Cerebellar nuclear complex (tissue), 1 donor: ENCODE results near the gene ELOA.
"Not testable (repeated sequence)": the region's sequence is repeated elsewhere in the genome, so short reads cannot be mapped to it uniquely, and the experiment has no call there.

Experiments
- DNase-seq, 2 experiments: peaks; one replicate each; lab custom pipeline; 2025; lab: John Stamatoyannopoulos, UW

ELOA gene

GRCh38 chr1:23736437-23737134 is 6.7 kb upstream of the ELOA start:
- DNase-seq: no peak

GRCh38 chr1:23741609-23742008 is 1.7 kb upstream of the ELOA start:
- DNase-seq: no peak

GRCh38 chr1:23742670-23743286 is 493 bp upstream of the ELOA start:
- DNase-seq: no peak

GRCh38 chr1:23745515-23745914 is 2.2 kb downstream of the ELOA start:
- DNase-seq: no peak

- DNase-seq: no peak
Observed at GRCh38 chr1:23748016-23748415, 4.7 kb downstream of the ELOA start.

GRCh38 chr1:23751050-23751814 is 8.0 kb downstream of the ELOA start:
- no peak for DNase-seq

GRCh38 chr1:23751815-23752200 is 8.5 kb downstream of the ELOA start:
- DNase-seq: no peak

GRCh38 chr1:23752909-23753308 is 9.6 kb downstream of the ELOA start:
- DNase-seq: no peak

- DNase-seq: no peak
Observed at GRCh38 chr1:23756676-23757075, 13.4 kb downstream of the ELOA start.

GRCh38 chr1:23757812-23758211 is 14.5 kb downstream of the ELOA start:
- DNase-seq: no peak

GRCh38 chr1:23759277-23759676 is 16.0 kb downstream of the ELOA start:
- no peak for DNase-seq

- no peak for DNase-seq
Observed at GRCh38 chr1:23763041-23763577, 19.8 kb downstream of the ELOA start.

- no peak for DNase-seq
Observed at GRCh38 chr1:23768733-23769132, 25.5 kb downstream of the ELOA start.

GRCh38 chr1:23772049-23772853 is 29.0 kb downstream of the ELOA start:
- peak in 1 of 2 experiments; percentile 63 for DNase-seq

- no peak for DNase-seq
Observed at GRCh38 chr1:23772854-23773242, 29.6 kb downstream of the ELOA start.

- no peak for DNase-seq
Observed at GRCh38 chr1:23774174-23774880, 31.1 kb downstream of the ELOA start.

- DNase-seq: no peak
Observed at GRCh38 chr1:23776217-23776616, 32.9 kb downstream of the ELOA start.

GRCh38 chr1:23777979-23778814 is 34.9 kb downstream of the ELOA start, which contains the start of gene PITHD1:
PITHD1 (plus strand) TSS chr1:23778418; CDS start chr1:23778516, 98 bp downstream.
- DNase-seq: peak in 1 of 2 experiments; percentile 73

- DNase-seq: no peak
Observed at GRCh38 chr1:23779826-23780371, 36.6 kb downstream of the ELOA start.

- DNase-seq: not testable (repeated sequence)
Observed at GRCh38 chr1:23783141-23783540, 39.9 kb downstream of the ELOA start.
